GM18498 (cell line): Measurements from ENCODE around the gene PROK2.

Experiments used
- ATAC-seq: cut with Tn5 transposase; IDR thresholded peaks from one replicate; pipeline ENCODE4 v1.9.1; 2021; ENCODE audit warnings: mild to moderate bottlenecking, moderate library complexity; ENCODE audit not compliant: unreplicated experiment

PROK2 gene

DNA sequence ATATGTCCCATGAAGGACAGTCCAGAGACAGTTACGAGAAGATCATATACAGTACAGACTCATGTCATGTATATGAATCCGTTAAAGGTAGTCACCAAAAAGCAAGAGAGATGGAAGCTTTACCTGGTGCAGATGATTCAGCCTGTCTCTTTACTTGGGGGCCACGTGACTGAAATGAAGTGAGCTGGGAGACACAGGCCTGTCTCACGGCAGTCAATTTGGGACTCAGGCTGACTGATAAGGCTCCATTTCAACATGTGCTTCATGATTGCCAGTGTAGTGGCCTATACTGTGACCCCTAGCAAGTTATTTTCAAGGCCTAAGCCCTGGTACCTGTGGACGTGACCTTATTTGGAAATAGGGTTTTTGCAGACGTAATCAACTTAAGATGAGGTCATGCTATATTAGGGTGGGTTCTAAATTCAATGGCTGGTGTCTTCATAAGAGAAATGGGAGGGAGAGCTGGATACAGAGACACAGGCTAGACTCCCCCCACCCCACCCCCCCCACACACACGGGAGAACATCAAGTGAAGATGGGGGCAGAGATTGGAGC lies 3.0 kb upstream of the PROK2 start:
- no peak for ATAC-seq

DNA sequence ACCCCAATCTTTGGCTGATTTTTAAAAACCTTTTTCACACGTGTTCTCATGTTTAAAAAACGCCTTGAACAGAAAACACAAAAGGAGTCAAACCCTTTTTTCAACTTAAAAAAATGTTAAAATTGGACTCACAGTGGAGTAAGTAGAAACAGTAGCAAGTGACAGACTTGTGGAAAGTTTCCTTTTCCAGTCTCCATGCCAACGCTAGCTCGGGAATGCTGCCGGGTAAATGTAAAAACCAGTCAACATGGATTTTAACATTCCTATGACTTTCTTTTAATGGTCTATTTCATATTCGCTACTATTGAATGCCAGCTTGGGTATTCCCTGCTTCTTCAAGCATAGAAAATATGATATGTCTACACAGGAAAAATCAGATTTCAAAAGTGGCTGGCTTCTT lies 1.6 kb upstream of the PROK2 start:
- no peak for ATAC-seq

DNA sequence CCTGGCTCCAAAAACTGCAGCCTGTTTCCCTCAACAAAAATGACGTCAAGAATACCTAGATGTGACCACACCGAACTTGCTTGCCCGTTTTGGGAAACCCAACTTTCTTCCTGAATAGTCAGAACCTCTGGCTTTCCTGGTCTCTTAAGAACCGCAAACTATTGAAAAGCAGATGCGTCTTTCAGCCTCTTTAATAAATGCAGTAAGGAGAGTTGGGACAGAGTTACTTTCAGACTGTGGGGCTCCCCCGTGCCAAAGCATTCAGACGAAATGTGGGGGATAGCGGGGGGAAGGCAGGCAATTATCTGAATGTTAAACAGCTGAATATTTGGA lies 1.2 kb upstream of the PROK2 start:
- ATAC-seq, result no peak

DNA sequence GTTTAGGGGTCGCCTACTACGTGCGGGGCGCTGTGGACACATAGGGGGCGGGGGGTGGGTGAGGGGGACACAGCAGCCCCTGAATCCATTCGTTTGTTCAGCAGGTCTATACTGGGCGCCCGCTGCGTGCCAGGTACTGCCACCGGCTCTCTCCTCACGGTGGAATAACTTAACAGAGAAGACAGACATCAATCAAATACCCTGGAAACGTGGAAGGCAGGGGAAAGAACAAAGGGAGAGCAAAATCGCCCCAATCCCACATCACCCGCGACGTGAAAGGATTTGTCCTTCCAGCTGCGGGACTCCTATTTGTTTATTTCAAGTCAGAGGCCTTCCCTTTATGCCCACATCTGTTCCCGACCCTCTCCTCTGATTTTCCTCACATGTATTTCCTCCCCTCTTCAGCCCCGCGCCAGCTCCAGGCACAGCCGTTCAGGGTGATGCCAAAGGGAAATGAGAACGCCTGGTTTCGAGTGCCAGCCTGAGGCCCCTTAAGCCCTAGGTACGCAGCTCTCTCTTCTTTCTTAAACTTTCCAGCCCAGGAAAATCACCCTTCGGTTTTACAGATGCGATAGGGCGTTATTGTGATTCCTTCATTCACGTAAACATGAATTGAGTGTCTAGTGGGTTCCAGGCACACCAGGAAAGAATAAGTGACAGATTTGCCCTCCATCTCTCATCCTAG lies 726 bp upstream of the PROK2 start:
- no peak for ATAC-seq

- ATAC-seq, result no peak
Measured at GRCh38 chr3:71784201-71784913, 591 bp downstream of the PROK2 start.

DNA sequence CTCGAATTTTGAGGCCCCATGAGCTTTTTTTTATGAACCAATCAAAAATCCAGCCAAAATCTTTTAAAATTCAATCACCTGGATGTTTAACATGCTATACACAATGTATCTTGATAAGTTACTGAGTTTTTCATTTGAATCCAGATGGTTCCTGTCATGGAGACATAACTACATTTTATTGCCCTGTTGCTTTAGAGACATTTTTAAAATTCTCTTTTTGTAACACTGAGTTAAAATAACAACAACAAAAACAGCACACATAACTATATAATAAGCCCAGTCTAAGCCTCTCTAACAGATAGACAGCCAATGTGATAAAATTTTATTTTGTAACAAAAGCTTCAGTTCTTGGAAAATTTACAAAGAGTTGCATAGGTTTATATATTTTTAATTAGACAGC lies 1.8 kb downstream of the PROK2 start:
- no peak for ATAC-seq

GRCh38 chr3:71780430-71780829 lies 4.5 kb downstream of the PROK2 start:
- no peak for ATAC-seq

DNA sequence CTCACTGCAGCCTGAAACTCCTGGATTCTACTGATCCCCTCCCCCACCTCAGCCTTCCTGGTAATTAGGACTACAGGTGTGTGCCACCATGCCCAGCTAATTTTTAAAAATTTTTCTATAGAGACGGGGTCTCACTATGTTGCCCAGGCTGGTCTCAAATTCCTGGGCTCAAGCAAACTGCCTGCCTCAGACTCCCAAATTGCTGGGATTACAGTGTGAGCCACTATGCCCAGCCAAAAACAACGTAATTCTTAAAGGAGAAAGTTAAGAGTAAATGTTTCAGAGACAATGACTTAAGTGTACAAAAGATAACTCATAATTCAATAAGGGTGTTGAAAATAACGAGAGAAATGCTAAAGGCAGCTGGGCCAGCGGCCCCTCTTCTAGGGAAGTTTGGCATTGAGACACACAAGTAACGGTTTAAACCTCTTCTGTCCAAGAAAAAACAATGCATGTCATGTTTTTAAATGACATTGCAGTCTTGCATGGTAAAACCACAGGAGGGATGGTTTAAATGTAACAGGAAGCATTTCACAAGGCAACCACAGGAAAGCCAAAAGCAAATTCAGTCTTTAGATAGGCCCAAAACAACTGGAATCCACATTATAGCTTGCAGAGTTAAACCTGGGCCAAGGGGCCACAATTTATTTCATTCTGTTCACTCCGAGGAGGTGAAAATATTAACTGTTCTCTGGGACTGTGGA lies 5.1 kb downstream of the PROK2 start:
- no peak for ATAC-seq

DNA sequence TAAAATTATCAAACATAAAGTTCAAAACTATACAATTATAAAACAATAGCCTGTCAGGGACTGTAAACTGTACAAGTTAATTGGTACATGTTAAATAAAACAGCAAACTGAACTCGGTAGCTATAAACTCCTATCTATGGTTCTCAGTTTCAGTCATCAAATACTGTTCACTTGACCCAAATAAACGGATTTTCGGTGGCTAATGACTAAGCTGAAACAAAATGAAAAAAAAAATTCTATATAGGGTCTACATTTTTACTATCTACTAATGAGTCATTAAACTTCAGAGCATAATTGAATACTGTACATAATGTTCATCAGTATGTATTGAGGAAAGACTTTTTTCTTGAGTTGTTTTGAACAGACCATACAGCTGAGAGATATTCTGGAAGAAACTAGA lies 6.6 kb downstream of the PROK2 start:
- no peak for ATAC-seq

- ATAC-seq, result no peak
Measured at GRCh38 chr3:71776538-71776937, 8.4 kb downstream of the PROK2 start.

DNA sequence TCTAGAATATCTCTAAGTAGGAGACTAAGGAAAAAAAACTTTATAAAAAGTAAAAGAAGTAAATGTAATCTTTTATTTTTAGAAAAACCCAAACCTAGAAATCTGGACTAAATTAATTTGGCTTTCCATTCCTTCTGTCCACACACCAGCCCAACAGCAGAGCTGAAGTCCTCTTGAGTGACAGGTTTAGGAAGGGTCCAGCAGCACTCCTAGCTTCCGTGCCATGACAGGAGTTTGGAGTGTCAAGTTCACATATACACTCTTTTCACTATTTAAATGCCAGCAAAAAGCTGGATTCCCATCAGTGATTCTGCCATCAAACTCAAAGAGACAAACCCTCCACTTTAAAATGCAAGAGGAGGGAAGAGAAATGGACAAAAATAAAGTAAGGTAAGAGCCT lies 13.1 kb downstream of the PROK2 start:
- no peak for ATAC-seq

GRCh38 chr3:71771126-71771525 lies 13.8 kb downstream of the PROK2 start:
- ATAC-seq, result no peak

DNA sequence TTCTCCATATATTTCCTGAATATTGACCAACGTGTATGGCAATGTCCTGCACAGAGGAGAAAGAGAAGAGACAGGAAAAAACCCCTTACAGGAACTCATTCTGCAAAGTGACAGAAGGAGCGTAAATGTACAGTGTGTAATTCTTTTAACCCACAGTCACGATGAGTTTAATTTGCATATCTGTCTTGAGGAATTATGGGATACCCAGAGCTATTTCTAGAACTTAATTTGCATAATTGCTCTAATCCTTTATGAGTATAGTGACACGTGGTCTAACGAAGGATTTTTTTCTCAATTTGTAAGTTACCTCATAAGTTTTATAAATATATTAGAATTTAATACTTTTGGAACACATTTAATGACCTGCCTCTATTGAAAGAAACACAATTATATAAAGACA lies 21.5 kb downstream of the PROK2 start:
- no peak for ATAC-seq

DNA sequence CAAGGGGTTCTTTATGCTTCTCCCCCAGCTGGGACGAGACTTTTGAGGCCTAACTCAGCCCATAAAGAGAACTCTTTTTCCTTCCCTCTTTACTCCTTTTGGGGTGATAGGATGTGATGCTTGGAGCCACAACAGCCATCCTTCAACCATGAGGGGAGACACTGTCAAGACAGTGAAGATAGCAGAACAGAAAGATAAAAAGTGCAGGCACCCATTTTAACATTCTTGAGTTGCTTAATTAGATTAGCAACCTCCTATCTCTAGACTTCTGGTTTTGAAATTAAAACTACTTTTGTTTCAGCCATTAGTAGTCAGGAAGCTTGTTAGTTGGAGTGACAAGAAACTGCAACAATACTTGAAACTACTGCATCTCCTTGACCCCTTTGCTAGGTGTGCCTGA lies 24.8 kb downstream of the PROK2 start:
- no peak for ATAC-seq

DNA sequence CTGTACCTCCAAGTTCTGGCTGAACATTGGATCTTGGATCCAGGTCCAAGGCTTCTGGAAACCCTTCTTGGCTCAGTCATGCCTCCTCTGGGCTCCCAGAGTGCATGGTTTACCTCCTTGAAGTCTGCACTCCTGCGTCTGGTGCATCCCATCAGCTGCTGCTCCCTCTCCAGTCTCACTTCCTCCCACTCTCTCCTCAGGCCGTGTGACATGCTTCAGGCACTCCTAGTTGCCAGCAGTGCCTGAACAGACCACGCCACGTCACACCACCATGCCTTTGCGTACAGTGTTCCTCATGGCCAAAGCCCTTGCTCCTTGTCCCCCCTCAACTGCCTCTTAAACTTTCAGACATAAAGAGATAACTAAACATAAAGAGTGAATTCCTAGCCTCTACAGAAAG lies 25.5 kb downstream of the PROK2 start:
- no peak for ATAC-seq

DNA sequence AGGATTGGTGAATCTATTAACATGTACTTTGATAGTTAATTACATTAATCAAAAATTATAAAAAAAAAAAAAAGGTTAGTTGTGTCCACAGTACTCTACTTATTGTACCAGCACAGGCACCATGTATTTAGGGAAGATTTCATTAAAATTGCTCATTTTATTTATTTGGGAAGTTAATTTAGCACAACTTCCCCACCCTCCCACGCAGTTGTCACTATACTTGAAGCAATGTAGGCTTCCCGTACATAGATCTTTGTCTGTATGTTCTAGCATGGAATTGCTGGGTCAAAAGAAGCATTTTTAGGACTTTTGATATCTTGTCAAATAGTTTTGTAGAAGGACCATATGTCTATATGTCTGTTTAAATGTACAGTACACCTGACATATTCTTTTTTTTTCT lies 26.9 kb downstream of the PROK2 start:
- no peak for ATAC-seq

GRCh38 chr3:71754610-71755253 lies 30.2 kb downstream of the PROK2 start:
- ATAC-seq, result no peak

- no peak for ATAC-seq
Measured at GRCh38 chr3:71753701-71754609, 31.0 kb downstream of the PROK2 start, which contains the start of gene GPR27. TSS of gene GPR27 (plus strand) at chr3:71753855. CDS start at chr3:71754050, 195 bp downstream.

DNA sequence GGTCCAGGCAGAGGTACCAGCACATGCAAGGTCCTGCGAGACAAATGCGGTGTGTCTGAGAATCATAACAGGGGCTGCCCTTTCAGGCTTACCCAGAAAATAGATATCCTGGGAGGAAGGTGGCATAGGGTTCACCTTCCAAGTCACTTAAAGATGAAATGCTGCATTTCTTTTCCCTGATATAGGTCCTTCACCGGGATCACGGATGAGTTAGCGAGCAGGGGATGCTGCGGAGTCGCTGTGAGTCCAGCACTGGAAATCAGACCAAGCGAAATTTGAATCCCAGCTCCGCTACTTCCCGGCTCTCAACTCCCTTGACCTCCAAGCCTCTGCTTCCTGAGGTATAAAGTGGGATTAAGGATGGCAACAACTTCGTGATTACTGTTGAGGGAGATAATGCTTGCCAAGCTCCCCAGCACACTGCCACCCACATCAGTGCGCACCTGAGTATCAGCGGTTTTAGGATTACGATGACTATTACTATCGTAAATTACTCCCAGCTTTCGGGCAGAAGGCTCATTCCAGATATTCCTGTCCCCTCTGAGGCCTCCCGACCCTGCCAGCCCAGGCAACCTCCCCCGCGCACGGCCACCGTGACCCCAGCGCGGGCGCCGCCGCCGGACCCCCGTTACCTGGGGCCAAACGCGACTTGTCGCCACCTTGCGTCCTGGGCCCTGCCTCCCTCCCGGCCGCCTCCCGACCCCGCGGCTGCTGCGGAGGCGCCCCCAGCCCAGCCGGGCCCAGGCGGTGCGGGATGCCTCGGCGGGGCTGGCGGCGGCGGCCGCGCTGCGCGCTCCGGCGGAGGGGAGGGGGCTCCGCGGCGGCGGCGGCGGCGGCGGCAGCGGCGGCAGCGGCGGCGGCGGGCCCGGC lies 31.9 kb downstream of the PROK2 start:
- ATAC-seq, result no peak
